NOMO-1 treated with dmso at 0.1 percent for 144 hours (cell line): ENCODE measurements around the gene SKA2.
"Not testable (repeated sequence)": the region's sequence is repeated elsewhere in the genome, so short reads cannot be mapped to it uniquely, and the experiment has no call there.

ENCODE experiments used
- DNase-seq: peaks from one replicate; lab custom pipeline; 2025; ENCODE audit not compliant: unreplicated experiment; lab: John Stamatoyannopoulos, UW

The SKA2 gene

DNA sequence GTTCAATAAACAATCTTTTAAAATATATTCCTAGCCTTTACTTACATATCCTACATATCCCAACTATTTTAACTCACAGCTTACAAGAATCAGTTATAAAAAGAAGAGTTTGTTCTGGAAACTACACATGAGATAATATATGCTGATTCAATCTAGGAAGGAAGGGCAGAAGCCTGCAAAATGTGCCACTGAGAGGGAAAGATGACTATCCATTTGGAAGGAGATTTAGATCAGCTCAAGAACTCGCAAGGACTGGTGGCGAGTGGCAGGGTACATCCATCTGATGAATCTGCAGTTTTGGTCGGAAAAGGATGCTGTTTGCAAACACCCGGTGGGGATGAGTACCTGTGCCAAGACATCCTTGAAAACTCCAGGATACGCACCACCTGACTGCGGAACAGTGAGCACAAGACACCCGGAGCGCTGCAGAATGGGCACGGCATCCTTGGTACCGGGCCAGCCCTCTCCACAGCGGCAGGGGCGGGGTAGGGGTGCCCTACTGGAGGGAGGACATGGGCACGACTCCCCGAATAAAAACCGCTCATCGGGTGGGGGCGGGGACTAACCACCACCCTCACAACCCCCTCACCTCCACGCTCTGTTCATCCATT, 49.0 kb downstream of the SKA2 start:
- DNase-seq: no peak

GRCh38 chr17:59101178-59101577, 53.8 kb downstream of the SKA2 start:
- no peak for DNase-seq

DNA sequence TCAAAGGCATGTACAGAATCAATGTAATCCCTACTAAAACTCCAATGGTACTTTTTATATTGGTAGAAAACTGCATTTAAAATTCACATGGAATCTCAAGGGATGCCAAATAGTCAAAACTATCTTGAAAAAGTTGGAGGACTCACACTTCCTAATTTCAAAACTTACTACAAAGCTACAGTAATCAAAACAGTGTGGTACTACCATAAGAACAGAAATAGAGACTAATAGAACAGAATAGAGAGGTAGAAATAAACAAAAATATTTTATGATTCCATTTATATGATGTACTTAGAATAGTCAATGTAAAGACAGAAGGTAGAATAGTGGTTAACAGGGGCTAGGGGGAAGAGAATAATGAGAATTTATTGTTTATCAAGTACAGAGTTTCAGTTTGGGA, 57.1 kb downstream of the SKA2 start:
- DNase-seq: no peak

DNA sequence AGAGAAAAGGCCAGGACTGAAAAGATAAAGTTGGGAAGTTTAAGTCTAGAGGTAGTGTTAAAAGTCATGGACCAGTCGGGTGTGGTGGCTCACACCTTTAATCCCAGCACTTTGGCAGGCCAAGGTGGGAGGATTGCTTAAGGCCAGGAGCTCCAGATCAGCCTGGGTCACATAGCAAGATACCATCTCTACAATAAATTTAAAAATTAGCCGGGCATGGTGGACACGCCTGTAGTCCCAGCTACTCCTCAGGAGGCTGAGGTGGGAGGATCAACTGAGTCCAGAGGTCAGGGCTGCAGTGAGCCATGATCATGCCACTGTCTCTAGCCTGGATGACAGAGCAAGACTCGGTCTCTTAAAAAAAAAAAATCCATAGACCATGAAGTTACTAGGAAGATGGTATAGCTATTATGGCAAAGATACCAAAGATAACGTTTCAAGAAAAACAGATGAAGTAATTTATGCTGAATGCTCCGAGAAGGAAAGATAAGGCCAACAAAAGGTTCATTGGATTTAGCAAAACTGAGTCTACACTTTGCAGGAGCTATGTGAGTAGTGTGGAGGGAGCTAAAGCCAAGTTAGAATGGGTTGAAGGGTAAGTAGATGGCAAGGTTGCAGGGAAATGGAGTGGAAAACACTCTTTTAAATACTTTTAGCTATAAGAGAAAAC, 60.0 kb downstream of the SKA2 start:
- no peak for DNase-seq

GRCh38 chr17:59093702-59094231, 61.2 kb downstream of the SKA2 start:
- DNase-seq: no peak

GRCh38 chr17:59093145-59093701, 61.8 kb downstream of the SKA2 start:
- DNase-seq: no peak

GRCh38 chr17:59090593-59090992, 64.4 kb downstream of the SKA2 start:
- DNase-seq: not testable (repeated sequence)

DNA sequence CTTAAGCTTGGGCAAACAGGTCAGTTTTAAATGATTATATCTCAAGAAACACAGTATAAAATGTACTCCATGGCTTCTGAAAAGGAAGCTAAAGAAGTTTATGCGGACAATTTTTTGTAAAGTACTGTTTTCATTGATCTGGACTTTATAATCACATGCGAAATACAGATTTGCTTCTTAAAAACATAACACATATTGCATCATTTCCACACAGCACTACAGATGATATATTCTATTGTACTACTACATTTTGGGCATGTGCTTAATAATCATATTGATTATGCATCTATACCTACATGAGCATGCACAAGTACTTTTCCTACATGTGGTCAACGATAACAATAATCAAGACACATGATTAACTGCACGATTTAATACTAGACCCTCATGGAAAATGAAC, 70.8 kb downstream of the SKA2 start:
- no peak for DNase-seq

GRCh38 chr17:59074494-59074893, 80.5 kb downstream of the SKA2 start:
- no peak for DNase-seq

- DNase-seq: no peak
Observed at GRCh38 chr17:59073972-59074371, 81.0 kb downstream of the SKA2 start.

DNA sequence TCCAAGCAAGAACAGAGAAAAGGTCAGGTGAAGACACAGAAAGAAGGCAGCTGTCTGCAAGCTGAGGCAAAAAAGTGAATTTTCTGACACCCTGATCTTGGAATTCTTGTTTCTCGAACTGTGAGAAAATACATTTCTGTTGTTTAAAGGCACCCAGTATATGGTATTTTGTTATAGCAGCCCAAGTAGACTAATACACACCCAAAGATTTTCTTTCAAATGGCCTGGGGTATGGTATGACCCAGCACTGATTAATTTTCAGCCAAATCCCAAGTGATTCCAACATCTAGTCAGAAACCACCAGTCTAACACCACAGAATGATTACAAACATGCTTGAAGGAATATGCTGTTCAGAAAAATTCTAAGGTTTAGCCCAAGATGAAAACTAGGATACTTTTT, 85.1 kb downstream of the SKA2 start:
- no peak for DNase-seq

- DNase-seq: no peak
Observed at GRCh38 chr17:59067756-59068155, 87.2 kb downstream of the SKA2 start.

GRCh38 chr17:59067340-59067739, 87.6 kb downstream of the SKA2 start:
- no peak for DNase-seq

- no peak for DNase-seq
Observed at GRCh38 chr17:59062509-59062908, 92.5 kb downstream of the SKA2 start.
